ENCODE measurements around the gene COL8A1.

Gene COL8A1

GRCh38 chr3:99765042-99765942 lies 126.9 kb downstream of the COL8A1 start:
- TF ChIP-seq TAF1 (IDR thresholded peaks at IDR 0.05; ENCODE audit: low read depth), result no peak
- no peak for TF ChIP-seq ZBTB7A (IDR thresholded peaks at IDR 0.05; ENCODE audit: low read depth)
- TF ChIP-seq EGR1 (IDR thresholded peaks at IDR 0.05), result no peak
- TF ChIP-seq, protein P1, sequence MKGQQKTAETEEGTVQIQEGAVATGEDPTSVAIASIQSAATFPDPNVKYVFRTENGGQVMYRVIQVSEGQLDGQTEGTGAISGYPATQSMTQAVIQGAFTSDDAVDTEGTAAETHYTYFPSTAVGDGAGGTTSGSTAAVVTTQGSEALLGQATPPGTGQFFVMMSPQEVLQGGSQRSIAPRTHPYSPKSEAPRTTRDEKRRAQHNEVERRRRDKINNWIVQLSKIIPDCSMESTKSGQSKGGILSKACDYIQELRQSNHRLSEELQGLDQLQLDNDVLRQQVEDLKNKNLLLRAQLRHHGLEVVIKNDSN (IDR thresholded peaks at IDR 0.05), result no peak
- no peak for TF ChIP-seq TCF12 (IDR thresholded peaks at IDR 0.05; ENCODE audit: low read depth)
- no peak for TF ChIP-seq RAD21 (IDR thresholded peaks at IDR 0.05; ENCODE audit: low read depth)
- TF ChIP-seq REST (IDR thresholded peaks at IDR 0.05; ENCODE audit: low read depth), result no peak
- TF ChIP-seq TEAD4 (IDR thresholded peaks at IDR 0.05), result no peak
- no peak for TF ChIP-seq EP300 (IDR thresholded peaks at IDR 0.05; ENCODE audit: borderline replicate concordance)
- TF ChIP-seq YY1 (IDR thresholded peaks at IDR 0.05; ENCODE audit: low read depth), result no peak
- TF ChIP-seq CREB1 (IDR thresholded peaks at IDR 0.05; ENCODE audit: low read depth), result no peak
- TF ChIP-seq CEBPB (IDR thresholded peaks at IDR 0.05), result no peak
- no peak for TF ChIP-seq MAX (IDR thresholded peaks at IDR 0.05)
- no peak for TF ChIP-seq FOXM1 (IDR thresholded peaks at IDR 0.05; ENCODE audit: borderline replicate concordance, low read depth)
- no peak for TF ChIP-seq NFIC (IDR thresholded peaks at IDR 0.05)

GRCh38 chr3:99767291-99767690 lies 128.9 kb downstream of the COL8A1 start:
- TF ChIP-seq FOXM1 (IDR thresholded peaks at IDR 0.05; ENCODE audit: borderline replicate concordance, low read depth), result no peak
- TF ChIP-seq NFIC (IDR thresholded peaks at IDR 0.05), result no peak
- no peak for TF ChIP-seq CEBPB (IDR thresholded peaks at IDR 0.05)
- TF ChIP-seq CREB1 (IDR thresholded peaks at IDR 0.05; ENCODE audit: low read depth), result no peak
- TF ChIP-seq TAF1 (IDR thresholded peaks at IDR 0.05; ENCODE audit: low read depth), result no peak
- TF ChIP-seq MAX (IDR thresholded peaks at IDR 0.05), result no peak

GRCh38 chr3:99768126-99768525 lies 129.7 kb downstream of the COL8A1 start:
- TF ChIP-seq, protein P1 (IDR thresholded peaks at IDR 0.05), result no peak
- no peak for TF ChIP-seq TEAD4 (IDR thresholded peaks at IDR 0.05)
- TF ChIP-seq CREB1 (IDR thresholded peaks at IDR 0.05; ENCODE audit: low read depth), result no peak
- TF ChIP-seq CEBPB (IDR thresholded peaks at IDR 0.05), result no peak
- TF ChIP-seq EGR1 (IDR thresholded peaks at IDR 0.05), result no peak
- no peak for TF ChIP-seq TAF1 (IDR thresholded peaks at IDR 0.05; ENCODE audit: low read depth)
- TF ChIP-seq REST (IDR thresholded peaks at IDR 0.05; ENCODE audit: low read depth), result no peak
- TF ChIP-seq RAD21 (IDR thresholded peaks at IDR 0.05; ENCODE audit: low read depth), result no peak
- no peak for TF ChIP-seq FOXM1 (IDR thresholded peaks at IDR 0.05; ENCODE audit: borderline replicate concordance, low read depth)
- no peak for TF ChIP-seq TCF12 (IDR thresholded peaks at IDR 0.05; ENCODE audit: low read depth)
- TF ChIP-seq ZBTB7A (IDR thresholded peaks at IDR 0.05; ENCODE audit: low read depth), result no peak
- no peak for TF ChIP-seq EP300 (IDR thresholded peaks at IDR 0.05; ENCODE audit: borderline replicate concordance)
- no peak for TF ChIP-seq YY1 (IDR thresholded peaks at IDR 0.05; ENCODE audit: low read depth)
- no peak for TF ChIP-seq NFIC (IDR thresholded peaks at IDR 0.05)
- no peak for TF ChIP-seq MAX (IDR thresholded peaks at IDR 0.05)

- TF ChIP-seq TCF12 (IDR thresholded peaks at IDR 0.05; ENCODE audit: low read depth), result no peak
These were observed 130.6 kb downstream of the COL8A1 start for GRCh38 chr3:99768808-99769501.

DNA sequence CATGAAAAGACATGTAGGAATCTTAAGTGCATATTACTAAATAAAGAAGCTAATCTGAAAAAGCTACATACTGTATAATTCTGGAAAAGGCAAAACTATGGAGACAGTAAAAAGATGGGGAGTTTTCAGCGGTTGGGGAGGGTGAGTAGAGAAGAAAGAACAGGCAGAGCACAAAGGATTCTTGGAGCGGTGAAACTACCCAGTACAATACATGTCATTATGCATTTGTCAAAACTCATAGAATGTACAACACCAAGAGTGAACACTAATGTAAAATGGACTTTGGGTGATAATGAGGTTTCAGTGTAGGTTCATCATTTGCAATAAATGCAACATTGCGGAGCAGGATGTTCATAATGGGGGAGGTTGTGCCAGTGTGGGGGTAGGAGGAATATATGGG lies 133.8 kb downstream of the COL8A1 start:
- TF ChIP-seq RAD21 (IDR thresholded peaks at IDR 0.05; ENCODE audit: low read depth) (no peak), YY1 (IDR thresholded peaks at IDR 0.05; ENCODE audit: low read depth) (no peak), MAX (IDR thresholded peaks at IDR 0.05) (no peak), TEAD4 (IDR thresholded peaks at IDR 0.05) (no peak), CREB1 (IDR thresholded peaks at IDR 0.05; ENCODE audit: low read depth) (no peak), EP300 (IDR thresholded peaks at IDR 0.05; ENCODE audit: borderline replicate concordance) (no peak), TAF1 (IDR thresholded peaks at IDR 0.05; ENCODE audit: low read depth) (no peak), TCF12 (IDR thresholded peaks at IDR 0.05; ENCODE audit: low read depth) (no peak), FOXM1 (IDR thresholded peaks at IDR 0.05; ENCODE audit: borderline replicate concordance, low read depth) (no peak), ZBTB7A (IDR thresholded peaks at IDR 0.05; ENCODE audit: low read depth) (no peak), NFIC (IDR thresholded peaks at IDR 0.05) (no peak)
- TF ChIP-seq, protein P1 (IDR thresholded peaks at IDR 0.05), result no peak
